IMR-90 (cell line): Measurements from ENCODE around the gene INPP4A. TPM values are rescaled to one million over a fixed set of nuclear protein-coding genes. Genes with fewer than 3 reads are reported as not detected.

Source experiments
- ATAC-seq: fragments of 200-7000 bp; cut with Tn5 transposase; 2 replicates; pipeline ENCODE4 v1.9.1; 2020; ENCODE audit warnings: low read depth, mild to moderate bottlenecking, moderate library complexity
- BruUV-seq: library from RNA; stranded (reverse); fragments of 400-500 nt; replicated peaks from 2 replicates; lab custom pipeline; 2021; lab: Mats Ljungman, UMichigan
- CTCF ChIA-PET: fragments of 300-600 bp; formaldehyde crosslinking; extraction: SDS; loops from one replicate; lab custom pipeline; 2021; ENCODE audit warnings: antibody characterized with exemption; lab: Yijun Ruan, JAX
- POLR2A ChIA-PET: fragments of 300-600 bp; sonication (Branson Sonifier 250); formaldehyde crosslinking; loops from one replicate; lab custom pipeline; 2022; ENCODE audit warnings: antibody characterized with exemption; ENCODE audit not compliant: unreplicated experiment; lab: Charles Lee
- DNase-seq: peaks from one replicate; pipeline ENCODE4 v3.0.0; 2013
- H2AFZ ChIP-seq: replicated peaks from 2 replicates; pipeline ENCODE3; 2013; ENCODE audit warnings: low read length, mild to moderate bottlenecking; ENCODE audit not compliant: poor library complexity
- H2AK5ac ChIP-seq: 2 replicates; pipeline ENCODE4 v1.6.1; 2013; ENCODE audit warnings: low read depth, low read length, inconsistent platforms
- H2AK9ac ChIP-seq: replicated peaks from 2 replicates; pipeline ENCODE3; 2013; ENCODE audit warnings: mild to moderate bottlenecking, low read depth, low read length, moderate library complexity; ENCODE audit not compliant: poor library complexity
- H2BK120ac ChIP-seq: 2 replicates; pipeline ENCODE4 v1.6.1; 2013; ENCODE audit warnings: low read depth, low read length, inconsistent platforms
- H2BK15ac ChIP-seq: 3 replicates; pipeline ENCODE4 v1.6.1; 2013; ENCODE audit warnings: low read depth, low read length, inconsistent platforms
- H2BK20ac ChIP-seq: 2 replicates; pipeline ENCODE4 v1.6.1; 2013; ENCODE audit warnings: low read depth, mild to moderate bottlenecking, inconsistent platforms, low read length, moderate library complexity
- H2BK5ac ChIP-seq: 2 replicates; pipeline ENCODE4 v1.6.1; 2013; ENCODE audit warnings: mild to moderate bottlenecking, low read depth, low read length, inconsistent platforms; ENCODE audit not compliant: poor library complexity, severe bottlenecking
- H3K14ac ChIP-seq: replicated peaks from 2 replicates; pipeline ENCODE4 v1.6.1; 2013; ENCODE audit warnings: low read depth, low read length, inconsistent platforms
- H3K18ac ChIP-seq: 2 replicates; pipeline ENCODE4 v1.6.1; 2013; ENCODE audit warnings: low read depth, low read length, control low read depth
- H3K23ac ChIP-seq: 2 replicates; pipeline ENCODE4 v1.6.1; 2013; ENCODE audit warnings: low read depth, low read length, inconsistent platforms
- H3K27ac ChIP-seq: 2 replicates; pipeline ENCODE4 v1.5.1; 2013; ENCODE audit warnings: mild to moderate bottlenecking, control low read depth, low read length; ENCODE audit not compliant: insufficient read depth
- H3K27me3 ChIP-seq: 2 replicates; pipeline ENCODE4 v1.6.1; 2013; ENCODE audit warnings: low read length; ENCODE audit not compliant: control insufficient read depth, insufficient read depth
- H3K36me3 ChIP-seq: 2 replicates; pipeline ENCODE4 v1.6.1; 2013; ENCODE audit warnings: low read length, mixed read lengths; ENCODE audit not compliant: control insufficient read depth, insufficient read depth
- H3K4ac ChIP-seq: 2 replicates; pipeline ENCODE4 v1.6.1; 2013; ENCODE audit warnings: low read depth, low read length, inconsistent platforms
- H3K4me1 ChIP-seq: 2 replicates; pipeline ENCODE4 v1.6.1; 2013; ENCODE audit warnings: low read length, mixed read lengths; ENCODE audit not compliant: control insufficient read depth, insufficient read depth
- H3K4me2 ChIP-seq: 2 replicates; pipeline ENCODE4 v1.6.1; 2013; ENCODE audit warnings: low read depth, mild to moderate bottlenecking, control low read depth, low read length, moderate library complexity
- H3K4me3 ChIP-seq: 2 replicates; pipeline ENCODE4 v1.5.1; 2013; ENCODE audit warnings: low read depth, mild to moderate bottlenecking, control low read depth, low read length, moderate library complexity; ENCODE audit not compliant: insufficient read depth
- H3K56ac ChIP-seq: 2 replicates; pipeline ENCODE4 v1.6.1; 2013; ENCODE audit warnings: low read length, inconsistent platforms; ENCODE audit not compliant: insufficient read depth; ENCODE audit errors: extremely low read depth
- H3K79me1 ChIP-seq, 2 experiments: 2 replicates each; pipeline ENCODE4 v1.6.1; 2013; ENCODE audit warnings: low read length in 2 of 2, inconsistent platforms in 1 of 2, low read depth in 1 of 2
- H3K9ac ChIP-seq: 2 replicates; pipeline ENCODE4 v1.6.1; 2013; ENCODE audit warnings: low read depth, low read length, control low read depth
- H3K9me1 ChIP-seq: 2 replicates; pipeline ENCODE4 v1.6.1; 2013; ENCODE audit warnings: low read length, inconsistent platforms; ENCODE audit not compliant: insufficient read depth
- H3K9me3 ChIP-seq: 2 replicates; pipeline ENCODE4 v1.6.1; 2013; ENCODE audit warnings: low read length; ENCODE audit not compliant: control insufficient read depth, insufficient read depth
- H4K20me1 ChIP-seq: 2 replicates; pipeline ENCODE4 v1.6.1; 2013; ENCODE audit warnings: low read length, inconsistent platforms; ENCODE audit not compliant: insufficient read depth
- H4K5ac ChIP-seq: 2 replicates; pipeline ENCODE4 v1.6.1; 2013; ENCODE audit warnings: mild to moderate bottlenecking, low read depth, low read length, control low read depth
- H4K8ac ChIP-seq, 2 experiments: 2 replicates each; pipeline ENCODE4 v1.6.1; 2013; ENCODE audit warnings: low read depth in 2 of 2, low read length in 2 of 2, control low read depth in 1 of 2, inconsistent platforms in 1 of 2
- H4K91ac ChIP-seq: 2 replicates; pipeline ENCODE4 v1.6.1; 2013; ENCODE audit warnings: low read depth, low read length, inconsistent platforms; ENCODE audit not compliant: insufficient read depth
- MXI1 ChIP-seq: IDR thresholded peaks from 2 replicates; pipeline ENCODE4 v1.6.1; 2012; ENCODE audit warnings: low read depth, mild to moderate bottlenecking, low read length, moderate library complexity, borderline replicate concordance
- NFE2L2 ChIP-seq: fragments of 150-350 bp; IDR thresholded peaks from 2 replicates; pipeline ENCODE4 v1.6.1; 2016; ENCODE audit warnings: low read depth, mild to moderate bottlenecking, low read length
- POLR2A ChIP-seq: IDR thresholded peaks from 2 replicates; pipeline ENCODE4 v1.6.1; 2012; ENCODE audit warnings: mild to moderate bottlenecking, low read depth, low read length
- USF2 ChIP-seq: fragments of 150-350 bp; IDR thresholded peaks from 2 replicates; pipeline ENCODE4 v1.6.1; 2017; ENCODE audit warnings: mild to moderate bottlenecking, antibody characterized with exemption, low read length, low read depth
- WGBS, 2 experiments: methylation state at CpG; one replicate each; pipeline versions ENCODE4 v1.1.5 to v1.1.7; 2013; ENCODE audit warnings: missing lambda C conversion rate in 2 of 2; ENCODE audit not compliant: insufficient read length in 1 of 2; ENCODE audit errors: extremely low coverage in 2 of 2; 5-methylcytosine and 5-hydroxymethylcytosine counted together
- dilution Hi-C: fragments of 300-500 bp; cut with HindIII; formaldehyde crosslinking; loops from one replicate; pipeline ENCODE4 v1.14.3; 2018; ENCODE audit warnings: low sequenced_read_pairs; ENCODE audit not compliant: unreplicated experiment
- in situ Hi-C: fragments of 300-500 bp; cut with MboI; formaldehyde crosslinking; loops from 3 replicates; pipeline ENCODE4 v1.14.3; 2019; ENCODE audit warnings: low sequenced_read_pairs, inconsistent platforms, mixed read lengths
- intact Hi-C: fragments of 100-400 bp; cut with micrococcal nuclease; formaldehyde crosslinking; loops from 2 replicates; pipeline ENCODE4 v1.10.0; 2022
- polyA plus RNA-seq, 3 experiments: library from polyadenylated mRNA; depleted of rRNA; stranded (reverse); fragments of >200 nt; gene quantifications; 2 replicates each; pipeline ENCODE4 v1.2.3, GENCODE V29; 2012; ENCODE audit warnings: low replicate concordance in 1 of 3
- total RNA-seq: library from RNA; depleted of rRNA; stranded (reverse); fragments of >200 nt; gene quantifications from 2 replicates; pipeline ENCODE4 v1.2.3, GENCODE V29; 2012

The INPP4A gene
- total and polyA plus RNA-seq, 2 of the 4 experiments (the other 2 are of a cell fraction) = 14.5 to 27.1 TPM

GRCh38 chr2:98454500-98455235 is 10.0 kb downstream of the INPP4A start:
- Histone ChIP-seq H3K27me3 (no peaks in the 10 kb centered on the region), H3K4ac (no peak overlapping the region), H2BK15ac (0 out of 3 replicates have a peak overlapping the region, but pooled peaks have one; percentile 48), H4K8ac (peak overlapping the region in 1 of 2 experiments; percentile 12; a peak in 1 of 4 replicates), H3K36me3 (no peaks in the 10 kb centered on the region), H3K27ac (peak overlapping the region; percentile 12; the same call in 1 of the 2 replicates), H4K5ac (no peak overlapping the region), H3K9me1 (peaks cover 44% of the 10 kb centered on the region), H3K23ac (no peak overlapping the region), H4K20me1 (peaks cover 54% of the 10 kb centered on the region), H2BK5ac (no peak overlapping the region), H2BK120ac (no peak overlapping the region), H3K14ac (peak overlapping the region; percentile 40; the same call in 1 of the 2 replicates), H3K4me3 (no peak overlapping the region), H4K91ac (no peak overlapping the region), H3K4me1 (peaks cover 28% of the 10 kb centered on the region), H3K9ac (no peak overlapping the region), H3K9me3 (no peaks in the 10 kb centered on the region), H3K56ac (no peak overlapping the region), H3K79me1 (peaks cover 33 to 93% of the 10 kb centered on the region in 2 experiments), H3K4me2 (peak overlapping the region; percentile 25; the same call in 1 of the 2 replicates), H2BK20ac (peak overlapping the region; percentile 11; the same call in 1 of the 2 replicates), H2AK9ac (no peak overlapping the region), H2AK5ac (peak overlapping the region; percentile 11; the same call in 1 of the 2 replicates), H3K18ac (no peak overlapping the region), H2AFZ (no peak overlapping the region)
- no peak for TF ChIP-seq NFE2L2
- TF ChIP-seq POLR2A = no peak
- TF ChIP-seq MXI1 = no peak
- TF ChIP-seq USF2 = no peak
- WGBS, 2 experiments = no CpG with 5 or more reads among the region's 6 CpGs
- in situ Hi-C loops (no loop called here), intact Hi-C loops (no loop called here), dilution Hi-C loops (no loop called here)
- BruUV-seq = no TSS peak
- ChIA-PET CTCF (no interaction called here), POLR2A (no interaction called here)
- ATAC-seq = peak; percentile 52
- DNase-seq = peak; percentile 49
